ENCODE measurements around the gene GTF2A1. TPM values are rescaled to one million over a fixed set of nuclear protein-coding genes. Genes with fewer than 3 reads are reported as not detected.

Gene GTF2A1
- polyA plus RNA-seq, 1 of the 3 experiments (the other 2 are of a cell fraction): 7.6 TPM

GRCh38 chr14:81133400-81133799 lies 87.4 kb downstream of the GTF2A1 start (continued):
- TF ChIP-seq REST (IDR thresholded peaks at IDR 0.05; ENCODE audit: low read depth, low read length): no peak
- no peak for TF ChIP-seq YY1 (IDR thresholded peaks at IDR 0.05; ENCODE audit: low read depth)
- TF ChIP-seq RAD21 (IDR thresholded peaks at IDR 0.05; ENCODE audit: low read length): no peak
- no peak for TF ChIP-seq SMC3 (IDR thresholded peaks at IDR 0.05; ENCODE audit: low read depth, low read length)
- TF ChIP-seq PBX3 (IDR thresholded peaks at IDR 0.05): no peak

GRCh38 chr14:81132468-81132867 lies 88.3 kb downstream of the GTF2A1 start:
- Histone ChIP-seq H3K4me1 (ENCODE audit: control insufficient read depth in 1 of 2, insufficient read depth in 2 of 2, low read depth in 1 of 2, low read length in 1 of 2) (peaks cover 0 to under 1% of the 10 kb centered on the region in 2 experiments; a peak in 1 of 4 replicates), H3K27me3 (ENCODE audit: insufficient read depth) (no peaks in the 10 kb centered on the region), H3K4me3 (ENCODE audit: low read depth in 2 of 2, low read length in 1 of 2) (no peak overlapping the region), H3K27ac (ENCODE audit: low read depth in 2 of 2, low read length in 1 of 2) (no peak overlapping the region), H3K9me2 (no peaks in the 10 kb centered on the region), H2AFZ (ENCODE audit: low read depth) (no peak overlapping the region), H3K9ac (no peak overlapping the region), H3K4me2 (no peak overlapping the region), H3K36me3 (replicated peaks in 1 of 2; ENCODE audit: control insufficient read depth in 1 of 2, insufficient read depth in 2 of 2, low read length in 1 of 2) (no peaks in the 10 kb centered on the region), H3K9me3 (no peaks in the 10 kb centered on the region), H3F3A (replicated peaks; ENCODE audit: insufficient read depth) (no peaks in the 10 kb centered on the region), H3K79me2 (ENCODE audit: insufficient read depth) (no peaks in the 10 kb centered on the region), H4K20me1 (ENCODE audit: insufficient read depth) (no peaks in the 10 kb centered on the region)
- WGBS (ENCODE audit: low lambda C conversion rate): 0% methylated on average over 3 of the region's 3 CpGs
- DNase-seq: no peak
- ChIA-PET CTCF (no interaction called here), POLR2A (no interaction called here)
- TF ChIP-seq EZH2phosphoT487 (IDR thresholded peaks at IDR 0.05; ENCODE audit: borderline replicate concordance, low read depth) (no peak), SIN3A (IDR thresholded peaks at IDR 0.05; ENCODE audit: borderline replicate concordance, low read depth, low read length) (no peak), IRF3 (IDR thresholded peaks at IDR 0.05; ENCODE audit: low read depth, low read length) (no peak), GATA2 (CRISPR knock-in tag; IDR thresholded peaks at IDR 0.05) (no peak), NFIC (IDR thresholded peaks at IDR 0.05; ENCODE audit: borderline replicate concordance) (no peak), JUND (IDR thresholded peaks at IDR 0.05) (no peak), MEF2A (IDR thresholded peaks at IDR 0.05; ENCODE audit: borderline replicate concordance, low read depth) (no peak), ZBTB33 (IDR thresholded peaks at IDR 0.05; ENCODE audit: borderline replicate concordance, low read depth) (no peak), FOSL2 (IDR thresholded peaks at IDR 0.05; ENCODE audit: borderline replicate concordance, low read depth) (no peak), NRF1 (IDR thresholded peaks at IDR 0.05; ENCODE audit: low read depth, low read length) (no peak), RAD21 (IDR thresholded peaks at IDR 0.05; ENCODE audit: low read length) (no peak), RXRA (IDR thresholded peaks at IDR 0.05; ENCODE audit: borderline replicate concordance, low read depth) (no peak), TCF12 (IDR thresholded peaks at IDR 0.05) (no peak), SMC3 (IDR thresholded peaks at IDR 0.05; ENCODE audit: low read depth, low read length) (no peak), REST (IDR thresholded peaks at IDR 0.05; ENCODE audit: low read depth, low read length) (no peak), FOXM1 (IDR thresholded peaks at IDR 0.05; ENCODE audit: low read depth) (no peak), TAF1 (IDR thresholded peaks at IDR 0.05; ENCODE audit: borderline replicate concordance, low read depth, low read length) (no peak), RFX5 (IDR thresholded peaks at IDR 0.05; ENCODE audit: low read length) (no peak), EP300 (IDR thresholded peaks at IDR 0.05; ENCODE audit: borderline replicate concordance in 1 of 2, low read depth in 1 of 2, low read length in 1 of 2) (no peak)

All from SK-N-SH (cell line).